ENCODE measurements around the gene KIRREL1. TPM values are rescaled to one million over a fixed set of nuclear protein-coding genes. Genes with fewer than 3 reads are reported as not detected.
A peak's percentile ranks its signal among the peaks of the same experiment; 100 is the strongest.

Gene KIRREL1
- total RNA-seq, 4 donors from 2014 or later = 34.1 to 102 (median 57.4) TPM

DNA sequence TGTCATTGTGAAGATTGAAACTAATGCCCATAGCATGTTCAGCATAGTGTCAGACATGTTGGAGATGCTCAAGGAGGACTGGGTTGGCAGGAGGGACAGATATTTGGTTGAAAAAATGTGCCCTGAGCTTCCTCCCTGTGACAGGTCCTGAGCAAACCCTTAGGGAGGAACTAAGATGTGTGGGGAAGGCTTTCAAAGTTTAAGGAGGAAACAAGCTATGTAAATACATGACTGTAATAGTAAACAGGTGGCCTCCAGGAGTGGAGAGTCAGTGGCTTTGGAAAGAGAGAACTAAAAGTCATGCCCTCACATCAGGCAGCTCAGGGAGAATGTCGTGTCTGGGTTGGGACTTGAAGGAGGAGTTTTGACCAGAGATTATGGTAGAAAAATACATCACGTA is 9.7 kb upstream of the KIRREL1 start:
- Histone ChIP-seq H3K4me3 (no peak overlapping the region), H3K27me3 (no peaks in the 10 kb centered on the region), H3K9me3 (no peaks in the 10 kb centered on the region), H3K27ac (no peak overlapping the region), H3K4me1 (no peaks in the 10 kb centered on the region), H3K36me3 (no peaks in the 10 kb centered on the region)
- no peak for DNase-seq
- intact Hi-C loops (cut with DNase I; ENCODE audit: low total_unique reads) = no loop called here
- TF ChIP-seq, protein P1, sequence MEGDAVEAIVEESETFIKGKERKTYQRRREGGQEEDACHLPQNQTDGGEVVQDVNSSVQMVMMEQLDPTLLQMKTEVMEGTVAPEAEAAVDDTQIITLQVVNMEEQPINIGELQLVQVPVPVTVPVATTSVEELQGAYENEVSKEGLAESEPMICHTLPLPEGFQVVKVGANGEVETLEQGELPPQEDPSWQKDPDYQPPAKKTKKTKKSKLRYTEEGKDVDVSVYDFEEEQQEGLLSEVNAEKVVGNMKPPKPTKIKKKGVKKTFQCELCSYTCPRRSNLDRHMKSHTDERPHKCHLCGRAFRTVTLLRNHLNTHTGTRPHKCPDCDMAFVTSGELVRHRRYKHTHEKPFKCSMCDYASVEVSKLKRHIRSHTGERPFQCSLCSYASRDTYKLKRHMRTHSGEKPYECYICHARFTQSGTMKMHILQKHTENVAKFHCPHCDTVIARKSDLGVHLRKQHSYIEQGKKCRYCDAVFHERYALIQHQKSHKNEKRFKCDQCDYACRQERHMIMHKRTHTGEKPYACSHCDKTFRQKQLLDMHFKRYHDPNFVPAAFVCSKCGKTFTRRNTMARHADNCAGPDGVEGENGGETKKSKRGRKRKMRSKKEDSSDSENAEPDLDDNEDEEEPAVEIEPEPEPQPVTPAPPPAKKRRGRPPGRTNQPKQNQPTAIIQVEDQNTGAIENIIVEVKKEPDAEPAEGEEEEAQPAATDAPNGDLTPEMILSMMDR (IDR thresholded peaks at IDR 0.05) = no peak
- no peak for TF ChIP-seq POLR2A (IDR thresholded peaks at IDR 0.05)

DNA sequence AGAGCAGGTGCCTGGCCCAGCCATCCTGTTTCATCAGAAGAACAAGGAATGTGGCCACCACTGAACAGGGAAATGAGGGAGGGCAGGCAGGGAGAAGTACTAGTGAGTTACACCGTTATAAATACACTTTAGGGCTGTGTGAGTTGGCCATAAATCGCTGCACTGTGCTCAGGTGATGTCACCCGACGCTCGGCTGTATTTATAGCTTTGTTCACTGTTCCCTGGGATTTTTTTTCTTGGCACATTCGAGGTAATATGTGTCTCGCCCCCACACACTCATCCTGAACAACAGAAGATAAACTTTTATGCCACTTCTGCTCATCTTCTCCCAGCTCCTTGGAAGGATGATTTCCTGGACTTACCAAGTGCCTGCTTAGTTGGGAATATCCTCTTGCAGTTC is 9.0 kb upstream of the KIRREL1 start:
- intact Hi-C loops (cut with DNase I; ENCODE audit: low total_unique reads) = no loop called here
- no peaks in the 10 kb centered on the region for H3K4me1 ChIP-seq
- peak; percentile 37 to 56 for DNase-seq
- H3K27ac ChIP-seq = peak overlapping the region in 1 of 2 donors; percentile 52
- H3K36me3 ChIP-seq = no peaks in the 10 kb centered on the region
- H3K27me3 ChIP-seq = no peaks in the 10 kb centered on the region
- H3K9me3 ChIP-seq = no peaks in the 10 kb centered on the region
- TF ChIP-seq, protein P1 (IDR thresholded peaks at IDR 0.05) = no peak
- no peak for TF ChIP-seq POLR2A (IDR thresholded peaks at IDR 0.05)
- H3K4me3 ChIP-seq = no peak overlapping the region

DNA sequence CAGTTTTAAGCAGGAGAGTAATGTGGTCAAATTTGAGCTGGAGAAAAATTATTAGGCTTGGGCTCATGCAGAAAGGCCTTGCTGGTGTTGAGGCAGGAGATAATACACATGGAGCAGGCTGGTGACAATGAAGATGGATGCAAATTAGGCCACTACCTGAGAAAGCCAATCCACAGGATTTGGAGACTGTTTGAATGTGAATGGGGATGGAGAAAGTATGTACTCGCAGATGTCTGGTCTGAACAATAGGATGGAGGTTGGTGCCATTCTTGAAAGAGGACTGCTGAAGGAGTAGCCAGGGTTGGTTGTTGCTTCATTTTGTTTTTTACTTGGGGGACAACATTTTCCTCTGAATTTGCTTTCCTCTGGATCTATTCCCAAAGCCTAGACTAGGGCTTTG is 8.0 kb upstream of the KIRREL1 start:
- TF ChIP-seq, protein P1 (IDR thresholded peaks at IDR 0.05) = no peak
- TF ChIP-seq POLR2A (IDR thresholded peaks at IDR 0.05) = no peak
- H3K9me3 ChIP-seq = no peaks in the 10 kb centered on the region
- intact Hi-C loops (cut with DNase I; ENCODE audit: low total_unique reads) = no loop called here

DNA sequence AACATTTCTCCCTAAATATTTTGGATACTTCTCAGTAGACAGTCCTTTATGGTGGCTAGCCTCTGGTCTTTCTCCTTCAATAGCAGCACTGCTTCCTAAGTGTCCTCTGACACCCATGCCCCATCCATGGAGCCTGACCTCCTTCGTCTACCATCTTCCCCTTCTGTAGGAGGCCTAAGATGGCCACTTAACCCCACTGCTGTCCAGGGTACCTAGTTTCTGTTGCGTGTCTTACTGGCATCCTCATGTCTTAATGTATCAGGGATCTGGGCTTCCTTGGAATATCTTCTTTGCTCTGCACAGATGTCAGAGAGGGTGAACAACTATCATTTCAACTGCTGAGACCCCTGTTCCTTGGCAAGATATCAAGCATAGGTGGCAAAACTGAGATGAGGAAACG is 5.4 kb upstream of the KIRREL1 start:
- H3K27ac ChIP-seq = no peak overlapping the region
- no peaks in the 10 kb centered on the region for H3K4me1 ChIP-seq
- H3K36me3 ChIP-seq = no peaks in the 10 kb centered on the region
- H3K4me3 ChIP-seq = no peak overlapping the region
- intact Hi-C loops (cut with DNase I; ENCODE audit: low total_unique reads) = no loop called here
- TF ChIP-seq POLR2A (IDR thresholded peaks at IDR 0.05) = no peak
- TF ChIP-seq, protein P1 (IDR thresholded peaks at IDR 0.05) = no peak
- no peaks in the 10 kb centered on the region for H3K27me3 ChIP-seq
- no peaks in the 10 kb centered on the region for H3K9me3 ChIP-seq
- no peak for DNase-seq

More for the DNA sequence above, 8.0 kb upstream of the KIRREL1 start:
- Histone ChIP-seq H3K4me1 (no peaks in the 10 kb centered on the region), H3K27ac (no peak overlapping the region), H3K27me3 (no peaks in the 10 kb centered on the region), H3K36me3 (no peaks in the 10 kb centered on the region), H3K4me3 (no peak overlapping the region)
- no peak for DNase-seq

DNA sequence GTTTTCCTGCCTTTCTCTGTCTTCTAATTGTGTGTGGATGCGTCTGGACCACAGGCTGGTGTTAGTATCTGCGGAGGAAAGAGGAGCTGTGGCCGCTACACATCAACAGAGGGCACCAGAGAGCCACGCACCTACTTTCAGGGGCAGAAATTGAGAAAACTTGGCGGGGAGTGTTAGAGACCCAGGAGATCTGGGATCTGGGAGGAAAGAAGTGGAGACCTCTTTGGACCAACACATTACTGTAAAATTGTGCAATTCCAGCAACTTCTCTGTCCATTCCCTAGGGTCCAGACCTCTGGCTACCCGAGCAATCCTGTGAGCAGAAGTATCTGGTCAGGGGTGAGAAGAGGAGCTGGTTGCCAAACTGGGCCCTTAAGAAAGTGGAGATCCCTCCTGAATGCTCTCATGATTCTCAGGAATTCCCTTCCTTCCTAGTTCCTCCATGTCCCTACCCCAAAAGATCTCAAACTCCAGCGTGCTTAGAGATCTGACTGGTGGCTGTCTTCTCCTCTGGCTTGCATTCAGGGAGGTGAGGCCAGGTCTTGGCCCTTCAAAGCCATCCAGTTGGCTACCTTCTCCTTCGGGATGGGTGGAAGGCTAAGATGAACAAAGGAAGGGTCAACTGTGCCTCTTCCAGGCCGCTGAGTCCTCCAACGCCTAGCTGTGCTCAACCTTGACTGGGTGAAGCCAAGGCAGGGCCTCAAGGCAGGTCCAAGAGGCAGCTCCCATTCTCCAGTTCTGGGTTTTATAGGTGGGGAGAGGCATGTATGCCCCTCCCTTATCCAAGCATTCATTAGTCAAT is 1.2 kb upstream of the KIRREL1 start:
- intact Hi-C loops (cut with DNase I; ENCODE audit: low total_unique reads) = loop anchor here (5.0 kb wide), 1 partner anchor 45 kb away; no protein-coding TSS in a partner anchor
- TF ChIP-seq, protein P1 (IDR thresholded peaks at IDR 0.05) = peak; percentile 93 to 97 (median 96)
- no peak for TF ChIP-seq POLR2A (IDR thresholded peaks at IDR 0.05)
- no peaks in the 10 kb centered on the region for H3K27me3 ChIP-seq
- no peaks in the 10 kb centered on the region for H3K9me3 ChIP-seq
- H3K4me1 ChIP-seq = peaks cover 0 to 6% of the 10 kb centered on the region in 2 donors
- DNase-seq = peak; percentile 86 to 87
- no peaks in the 10 kb centered on the region for H3K36me3 ChIP-seq
- H3K4me3 ChIP-seq = no peak overlapping the region
- H3K27ac ChIP-seq = peak overlapping the region; percentile 97 to 100
